K562 (cell line): Measurements from ENCODE around the gene HARS1.

Experiments used
- GABPB1 ChIP-seq: sonication (generic); formaldehyde crosslinking; IDR thresholded peaks from 2 replicates; pipeline ENCODE4 v1.8.0; 2022; ENCODE audit warnings: mild to moderate bottlenecking, missing genetic modification reagents
- POLR2A ChIP-seq: fragments of 450-650 bp; conservative IDR thresholded peaks from 2 replicates; pipeline ENCODE4 v1.6.1; 2016
- POLR2AphosphoS5 ChIP-seq: IDR thresholded peaks from 2 replicates; pipeline ENCODE4 v1.6.1; 2011; ENCODE audit warnings: mild to moderate bottlenecking, low read depth, low read length, moderate library complexity; ENCODE audit not compliant: control insufficient read depth, insufficient read depth
- RAD21 ChIP-seq, 2 experiments: fragments of 250-450 bp in 1 of 2; fragments of 450-650 bp in 1 of 2; sonication (Bioruptor Pico) in 1 of 2; formaldehyde crosslinking in 1 of 2; IDR thresholded peaks in 1 of 2; conservative IDR thresholded peaks in 1 of 2; 2 replicates each; pipeline versions ENCODE4 v1.4.0 to v1.8.0; 2020 to 2022; ENCODE audit warnings: mild to moderate bottlenecking in 2 of 2, moderate library complexity in 1 of 2
- TEAD4 ChIP-seq, 2 experiments: sonication (generic) in 1 of 2; formaldehyde crosslinking in 1 of 2; IDR thresholded peaks; 2 replicates each; pipeline versions ENCODE4 v1.6.1 to v1.8.0; 2012 to 2022; ENCODE audit warnings: borderline replicate concordance in 1 of 2, inconsistent platforms in 1 of 2, low read length in 1 of 2, mild to moderate bottlenecking in 1 of 2, missing genetic modification reagents in 1 of 2
- ZBED1 ChIP-seq: IDR thresholded peaks from 2 replicates; pipeline ENCODE4 v1.6.1; 2014

GRCh38 chr5:140641716-140642115, 49.5 kb downstream of the HARS1 start:
- TF ChIP-seq POLR2AphosphoS5 = no peak
- no peak for TF ChIP-seq GABPB1
- no peak for TF ChIP-seq ZBED1
- no peak for TF ChIP-seq POLR2A
- no peak for TF ChIP-seq RAD21 (CRISPR knock-in tag; conservative IDR thresholded peaks at IDR 0.05 in 1 of 2, IDR thresholded peaks at IDR 0.05 in 1 of 2)
- TF ChIP-seq TEAD4 (IDR thresholded peaks at IDR 0.05; ENCODE audit: low read length) = no peak
- no peak for TF ChIP-seq TEAD4 (CRISPR knock-in tag; IDR thresholded peaks at IDR 0.05; ENCODE audit: borderline replicate concordance)
